ENCODE results near the gene SH3TC1.

The SH3TC1 gene

GRCh38 chr4:8227201-8227770 lies 28.2 kb downstream of the SH3TC1 start:
- Histone ChIP-seq H3K27me3 (ENCODE audit: insufficient read depth, poor library complexity, severe bottlenecking) (no peaks in the 10 kb centered on the region), H3K27ac (replicated peaks) (peak overlapping the region; percentile 57), H3K4me3 (replicated peaks; ENCODE audit: insufficient read depth, low read length) (no peak overlapping the region)
- DNase-seq (ENCODE audit: low read depth in 1 of 2, low spot score in 1 of 2) = peak in 1 of 2 experiments; percentile 75
- no peak for TF ChIP-seq GABPA (IDR thresholded peaks at IDR 0.05; ENCODE audit: low read depth)
- peak; percentile 55; the same call in 1 of the 2 replicates for TF ChIP-seq POLR2AphosphoS5 (IDR thresholded peaks at IDR 0.05; ENCODE audit: low read depth)
- peak; percentile 66; the same call in 1 of the 2 replicates for TF ChIP-seq SPI1 (IDR thresholded peaks at IDR 0.05; ENCODE audit: borderline replicate concordance, low read depth)

GRCh38 chr4:8227771-8228318 lies 28.8 kb downstream of the SH3TC1 start:
- DNase-seq (ENCODE audit: low read depth in 1 of 2, low spot score in 1 of 2) = no peak
- TF ChIP-seq GABPA (IDR thresholded peaks at IDR 0.05; ENCODE audit: low read depth) (no peak), POLR2AphosphoS5 (IDR thresholded peaks at IDR 0.05; ENCODE audit: low read depth) (no peak), SPI1 (IDR thresholded peaks at IDR 0.05; ENCODE audit: borderline replicate concordance, low read depth) (no peak), REST (IDR thresholded peaks at IDR 0.05; ENCODE audit: insufficient replicate concordance, low read depth) (no peak), CTCF (IDR thresholded peaks at IDR 0.05; ENCODE audit: insufficient read depth, low read length) (no peak)
- Histone ChIP-seq H3K27ac (replicated peaks) (peak overlapping the region; percentile 57), H3K27me3 (ENCODE audit: insufficient read depth, poor library complexity, severe bottlenecking) (no peaks in the 10 kb centered on the region), H3K4me3 (replicated peaks; ENCODE audit: insufficient read depth, low read length) (no peak overlapping the region)

- H3K27ac ChIP-seq (replicated peaks) = peak overlapping the region; percentile 57; the same call in 1 of the 2 replicates
- no peaks in the 10 kb centered on the region for H3K27me3 ChIP-seq (ENCODE audit: insufficient read depth, poor library complexity, severe bottlenecking)
- DNase-seq (ENCODE audit: low read depth in 1 of 2, low spot score in 1 of 2) = peak; percentile 65 to 66
- no peak overlapping the region for H3K4me3 ChIP-seq (replicated peaks; ENCODE audit: insufficient read depth, low read length)
- TF ChIP-seq SPI1 (IDR thresholded peaks at IDR 0.05; ENCODE audit: borderline replicate concordance, low read depth) = no peak
- TF ChIP-seq POLR2AphosphoS5 (IDR thresholded peaks at IDR 0.05; ENCODE audit: low read depth) = peak; percentile 65
Measured at GRCh38 chr4:8228319-8229250, 29.5 kb downstream of the SH3TC1 start.

- no peak for TF ChIP-seq GABPA (IDR thresholded peaks at IDR 0.05; ENCODE audit: low read depth)
- TF ChIP-seq REST (IDR thresholded peaks at IDR 0.05; ENCODE audit: insufficient replicate concordance, low read depth) = no peak
- Histone ChIP-seq H3K4me3 (replicated peaks; ENCODE audit: insufficient read depth, low read length) (no peak overlapping the region), H3K27ac (replicated peaks) (no peak overlapping the region), H3K27me3 (ENCODE audit: insufficient read depth, poor library complexity, severe bottlenecking) (no peaks in the 10 kb centered on the region)
- no peak for DNase-seq (ENCODE audit: low read depth in 1 of 2, low spot score in 1 of 2)
Measured at GRCh38 chr4:8229331-8229975, 30.4 kb downstream of the SH3TC1 start.

GRCh38 chr4:8230033-8230432 lies 30.9 kb downstream of the SH3TC1 start:
- Histone ChIP-seq H3K27me3 (ENCODE audit: insufficient read depth, poor library complexity, severe bottlenecking) (no peaks in the 10 kb centered on the region), H3K4me3 (replicated peaks; ENCODE audit: insufficient read depth, low read length) (no peak overlapping the region), H3K27ac (replicated peaks) (no peak overlapping the region)
- DNase-seq (ENCODE audit: low read depth in 1 of 2, low spot score in 1 of 2) = no peak
- TF ChIP-seq REST (IDR thresholded peaks at IDR 0.05; ENCODE audit: insufficient replicate concordance, low read depth) (no peak), CTCF (IDR thresholded peaks at IDR 0.05; ENCODE audit: insufficient read depth, low read length) (no peak), POLR2AphosphoS5 (IDR thresholded peaks at IDR 0.05; ENCODE audit: low read depth) (no peak), GABPA (IDR thresholded peaks at IDR 0.05; ENCODE audit: low read depth) (no peak), SPI1 (IDR thresholded peaks at IDR 0.05; ENCODE audit: borderline replicate concordance, low read depth) (no peak)
